ENCODE measurements around the gene PLCD3. TPM values are rescaled to one million over a fixed set of nuclear protein-coding genes. Genes with fewer than 3 reads are reported as not detected.

The PLCD3 gene
- total and polyA plus RNA-seq, 2 of the 13 experiments (the other 11 are each of a cell fraction or from before 2014, with no cell fraction given): 11.3 to 39.1 TPM

GRCh38 chr17:45160447-45161287, 28.4 kb upstream of the PLCD3 start (continued):
- TF ChIP-seq KIAA2018 (CRISPR knock-in tag; IDR thresholded peaks at IDR 0.05; ENCODE audit: borderline replicate concordance) (no peak), RBM39 (IDR thresholded peaks at IDR 0.05; ENCODE audit: low read depth, low read length, poor library complexity, severe bottlenecking) (peak; percentile 100), SATB2 (CRISPR knock-in tag; IDR thresholded peaks at IDR 0.05) (peak; percentile 93), JARID2 (CRISPR knock-in tag; IDR thresholded peaks at IDR 0.05; ENCODE audit: insufficient replicate concordance) (peak; percentile 61), PPARG (CRISPR knock-in tag; conservative IDR thresholded peaks at IDR 0.05) (peak; percentile 6; the same call in 1 of the 2 replicates), ONECUT2 (CRISPR knock-in tag; IDR thresholded peaks at IDR 0.05) (0 out of 2 replicates have a peak, but pooled peaks have one; percentile 55), SKI (IDR thresholded peaks at IDR 0.05; ENCODE audit: partially characterized antibody) (peak; percentile 20), AGO2 (optimal IDR thresholded peaks at IDR 0.05; ENCODE audit: low read depth, low read length) (peak; percentile 99), HMGXB4 (CRISPR knock-in tag; IDR thresholded peaks at IDR 0.05; ENCODE audit: borderline replicate concordance in 1 of 2, low read depth in 1 of 2) (peak; percentile 89 to 98), ZMAT3 (CRISPR knock-in tag; conservative IDR thresholded peaks at IDR 0.05) (peak; percentile 95), ATF4 (CRISPR knock-in tag; IDR thresholded peaks at IDR 0.05) (no peak), ELF3 (CRISPR knock-in tag; IDR thresholded peaks at IDR 0.05) (no peak), ZNF264 (CRISPR knock-in tag; IDR thresholded peaks at IDR 0.05) (peak; percentile 83), EED (CRISPR knock-in tag; IDR thresholded peaks at IDR 0.05) (peak; percentile 67; the same call in 1 of the 2 replicates), GTF2F1 (IDR thresholded peaks at IDR 0.05; ENCODE audit: low read length) (0 out of 2 replicates have a peak, but pooled peaks have one; percentile 10)
